Measurements from ENCODE around the gene IREB2.

Gene IREB2

DNA sequence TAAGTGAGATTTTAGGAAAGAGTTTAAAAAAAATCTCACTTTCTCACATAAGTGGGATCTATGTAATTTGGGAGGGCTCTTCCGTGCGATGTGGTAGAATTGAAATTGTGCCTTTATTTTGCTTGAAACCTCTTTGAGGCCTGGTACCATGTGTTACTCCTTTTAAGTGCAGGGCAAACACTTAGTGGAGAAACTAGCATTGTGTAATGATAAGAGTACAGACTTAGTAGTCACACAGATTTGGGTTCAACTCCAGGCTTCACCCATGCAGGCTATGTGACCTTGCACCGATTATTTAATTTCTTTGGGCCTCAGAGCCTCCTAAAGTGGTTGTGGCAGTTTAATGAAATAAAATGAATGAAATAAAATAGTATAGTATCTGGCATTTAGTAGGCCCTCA lies 104.6 kb downstream of the IREB2 start:
- DNase-seq (ENCODE audit: low read depth) = no peak

DNA sequence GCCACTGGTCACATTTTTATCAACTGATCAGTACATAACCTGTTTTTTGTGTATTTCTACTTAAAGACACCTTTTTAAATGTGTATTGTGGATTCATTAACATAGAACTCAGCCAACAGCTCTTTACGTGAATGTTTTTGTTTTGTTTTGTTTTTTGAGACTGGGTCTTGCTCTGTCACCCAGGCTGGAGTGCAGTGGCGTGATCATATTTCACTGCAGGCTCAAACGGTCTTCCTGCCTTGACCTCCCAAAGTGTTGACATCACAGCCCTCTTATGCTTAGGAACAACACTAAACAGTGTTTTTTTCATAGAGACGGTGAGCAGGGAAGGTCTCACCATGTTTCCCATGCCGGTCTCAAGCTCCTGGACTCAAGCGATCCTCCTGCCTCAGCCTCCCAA lies 112.2 kb downstream of the IREB2 start:
- no peak for DNase-seq (ENCODE audit: low read depth)

- no peak for DNase-seq (ENCODE audit: low read depth)
These were observed 112.8 kb downstream of the IREB2 start for GRCh38 chr15:78550815-78551214.
